C4-2B (cell line): ENCODE data around the gene GLA.

ENCODE experiments used
- CTCF ChIP-seq: fragments of 450-650 bp; conservative IDR thresholded peaks from 2 replicates; pipeline ENCODE4 v1.5.1; 2017; ENCODE audit warnings: mild to moderate bottlenecking
- ZFX ChIP-seq: fragments of 450-650 bp; IDR thresholded peaks from 2 replicates; pipeline ENCODE4 v1.6.1; 2017

DNA sequence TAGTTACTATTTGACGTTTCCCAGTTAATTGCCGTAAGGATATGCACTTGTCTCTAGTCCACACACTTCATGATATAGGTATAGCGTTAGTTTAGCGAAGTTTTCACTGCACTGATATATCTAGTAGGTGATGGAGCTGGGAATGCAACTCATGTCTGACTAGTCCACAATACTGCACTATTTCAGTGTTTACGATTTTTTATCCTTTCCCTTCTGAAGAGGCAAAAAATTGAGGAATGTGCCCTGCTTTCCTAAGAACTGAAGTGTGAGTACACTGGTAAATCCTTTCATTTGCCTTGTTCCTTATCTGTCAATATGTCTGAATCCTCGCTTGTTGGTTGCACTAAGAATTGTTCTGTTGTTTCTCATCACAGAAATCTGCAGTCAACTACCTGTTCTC is 15.9 kb downstream of the GLA start:
- no peak for TF ChIP-seq CTCF
- TF ChIP-seq ZFX, result no peak
